GM19025 (cell line): Measurements from ENCODE around the gene CHRNA10.
"Not testable (repeated sequence)": the region's sequence is repeated elsewhere in the genome, so short reads cannot be mapped to it uniquely, and the experiment has no call there.

Experiments
- ATAC-seq: cut with Tn5 transposase; IDR thresholded peaks from one replicate; pipeline ENCODE4 v1.9.1; 2021; ENCODE audit warnings: mild to moderate bottlenecking, low read depth, moderate library complexity; ENCODE audit not compliant: unreplicated experiment

The CHRNA10 gene

GRCh38 chr11:3665336-3666022 is 5.7 kb downstream of the CHRNA10 start:
- ATAC-seq: no peak

DNA sequence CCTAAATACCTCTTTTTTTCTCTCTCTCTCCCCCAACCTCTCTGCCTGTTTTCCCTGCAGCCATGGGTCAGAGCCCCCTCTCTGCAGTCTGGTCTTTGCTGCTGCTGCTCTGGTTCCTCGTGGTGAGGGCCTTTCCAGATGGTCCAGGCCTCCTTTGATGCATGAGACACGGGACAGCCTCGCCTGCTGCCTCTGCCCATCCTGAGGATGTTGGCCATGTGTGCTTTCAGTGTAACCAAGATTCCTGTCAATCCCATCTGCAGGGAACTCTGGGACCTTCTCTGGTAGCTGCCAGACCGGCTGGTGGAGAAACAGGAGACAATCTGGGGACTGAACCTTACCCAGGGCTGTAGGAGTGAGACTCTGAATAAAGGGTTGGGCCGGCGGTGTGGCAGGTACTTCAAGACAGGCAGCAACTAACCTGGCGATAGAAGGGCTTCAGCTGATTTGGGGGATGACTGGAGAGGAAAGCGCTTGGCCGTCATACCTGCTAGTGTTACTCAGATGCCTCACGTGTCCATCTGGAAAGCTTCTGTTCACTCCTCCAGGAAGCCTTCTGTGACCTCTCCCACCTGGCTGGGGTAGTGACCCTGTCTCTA is 7.1 kb downstream of the CHRNA10 start:
- no peak for ATAC-seq

- ATAC-seq: no peak
Measured at GRCh38 chr11:3662856-3663255, 8.3 kb downstream of the CHRNA10 start.

- ATAC-seq: no peak
Measured at GRCh38 chr11:3660960-3661359, 10.2 kb downstream of the CHRNA10 start.

DNA sequence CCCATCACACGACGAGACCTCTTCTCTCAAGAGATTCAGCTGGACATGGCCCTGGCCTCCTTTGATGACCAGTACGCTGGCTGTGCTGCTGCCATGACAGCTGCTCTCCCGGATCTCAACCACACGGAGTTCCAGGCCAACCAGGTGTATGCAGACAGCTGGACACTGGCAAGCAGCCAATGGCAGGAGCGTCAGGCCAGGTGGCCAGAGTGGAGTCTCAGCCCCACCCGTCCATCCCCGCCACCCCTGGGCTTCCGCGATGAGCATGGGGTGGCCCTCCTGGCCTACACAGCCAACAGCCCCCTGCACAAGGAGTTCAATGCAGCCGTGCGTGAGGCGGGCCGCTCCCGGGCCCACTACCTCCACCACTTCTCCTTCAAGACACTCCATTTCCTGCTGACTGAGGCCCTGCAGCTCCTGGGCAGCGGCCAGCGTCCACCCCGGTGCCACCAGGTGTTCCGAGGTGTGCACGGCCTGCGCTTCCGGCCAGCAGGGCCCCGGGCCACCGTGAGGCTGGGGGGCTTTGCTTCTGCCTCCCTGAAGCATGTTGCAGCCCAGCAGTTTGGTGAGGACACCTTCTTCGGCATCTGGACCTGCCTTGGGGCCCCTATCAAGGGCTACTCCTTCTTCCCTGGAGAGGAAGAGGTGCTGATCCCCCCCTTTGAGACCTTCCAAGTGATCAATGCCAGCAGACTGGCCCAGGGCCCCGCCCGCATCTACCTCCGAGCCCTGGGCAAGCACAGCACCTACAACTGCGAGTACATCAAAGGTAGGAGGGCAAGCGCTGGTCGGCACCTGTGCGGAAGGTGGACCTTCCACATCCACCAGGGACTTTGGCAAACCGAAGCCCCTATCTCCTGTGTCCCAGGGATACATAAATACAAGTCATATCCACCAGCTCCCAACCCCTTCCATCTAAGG is 11.3 kb downstream of the CHRNA10 start:
- no peak for ATAC-seq

DNA sequence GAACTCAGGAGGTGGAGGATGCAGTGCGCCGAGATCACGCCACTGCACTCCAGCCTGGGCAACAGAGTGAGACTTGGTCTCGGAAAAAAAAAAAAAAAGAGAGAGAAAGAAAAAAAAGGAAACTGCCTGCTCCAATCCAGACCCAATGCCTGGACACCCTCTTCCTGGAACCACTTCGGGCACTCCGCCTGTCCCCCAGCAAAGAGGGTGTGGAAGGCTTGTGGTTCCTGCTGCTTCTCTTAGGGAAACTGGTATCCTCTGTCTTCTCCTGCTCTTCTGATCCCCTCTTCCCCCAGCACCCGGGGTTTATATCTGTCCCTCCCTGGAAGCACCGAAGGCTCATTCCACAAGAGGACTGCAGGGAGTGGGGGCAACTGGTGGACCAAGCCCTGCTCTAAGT is 12.9 kb downstream of the CHRNA10 start:
- ATAC-seq: no peak

GRCh38 chr11:3657331-3657730 is 13.9 kb downstream of the CHRNA10 start:
- not testable (repeated sequence) for ATAC-seq

DNA sequence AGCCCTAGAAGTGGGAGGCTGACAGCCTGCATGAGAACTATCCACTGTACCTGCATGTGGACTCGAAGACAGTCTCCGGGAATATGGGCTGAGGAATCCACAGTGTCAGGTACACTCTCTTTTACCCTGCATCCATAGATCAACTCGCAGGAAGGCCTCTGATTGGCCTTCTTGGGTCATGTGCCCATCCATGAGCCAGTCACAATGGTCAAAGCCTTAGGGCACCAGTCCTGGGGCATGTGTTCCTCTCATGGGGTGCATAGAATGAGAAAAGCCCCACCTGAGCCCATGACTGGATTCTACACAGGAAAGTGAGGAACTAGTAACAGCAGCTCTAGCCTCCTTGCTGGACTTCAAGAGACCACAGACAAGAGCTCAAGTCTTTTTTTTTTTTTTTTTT is 15.6 kb downstream of the CHRNA10 start:
- no peak for ATAC-seq

GRCh38 chr11:3652514-3652913 is 18.7 kb downstream of the CHRNA10 start:
- ATAC-seq: not testable (repeated sequence)

DNA sequence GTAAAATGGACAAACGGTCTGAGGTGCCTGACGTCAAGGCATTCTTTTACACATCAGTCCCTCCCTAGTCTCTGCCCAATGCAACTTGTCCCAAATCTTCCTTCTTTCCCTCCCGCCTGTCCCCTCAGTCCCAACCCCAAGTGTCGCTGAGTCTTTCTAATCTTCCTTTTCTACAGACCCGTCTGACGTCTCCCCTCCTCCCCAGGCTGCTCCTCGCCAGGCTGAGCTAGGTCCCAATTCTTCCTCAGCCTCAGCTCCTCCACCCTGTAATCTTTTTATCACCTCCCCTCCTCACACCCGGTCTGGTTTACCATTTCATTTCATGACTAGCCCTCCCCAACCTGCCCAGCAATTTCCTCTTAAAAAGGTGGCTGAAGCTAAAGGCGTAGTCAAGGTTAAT is 21.8 kb downstream of the CHRNA10 start:
- not testable (repeated sequence) for ATAC-seq

- not testable (repeated sequence) for ATAC-seq
Measured at GRCh38 chr11:3648843-3649242, 22.3 kb downstream of the CHRNA10 start.

GRCh38 chr11:3645552-3645951 is 25.6 kb downstream of the CHRNA10 start:
- ATAC-seq: no peak

- no peak for ATAC-seq
Measured at GRCh38 chr11:3644817-3645235, 26.4 kb downstream of the CHRNA10 start, which contains the start of gene ART1. Gene ART1 (plus strand): TSS chr11:3645128. CDS start chr11:3659214, 14,086 bp downstream.

GRCh38 chr11:3643102-3643546 is 28.1 kb downstream of the CHRNA10 start:
- ATAC-seq: not testable (repeated sequence)

DNA sequence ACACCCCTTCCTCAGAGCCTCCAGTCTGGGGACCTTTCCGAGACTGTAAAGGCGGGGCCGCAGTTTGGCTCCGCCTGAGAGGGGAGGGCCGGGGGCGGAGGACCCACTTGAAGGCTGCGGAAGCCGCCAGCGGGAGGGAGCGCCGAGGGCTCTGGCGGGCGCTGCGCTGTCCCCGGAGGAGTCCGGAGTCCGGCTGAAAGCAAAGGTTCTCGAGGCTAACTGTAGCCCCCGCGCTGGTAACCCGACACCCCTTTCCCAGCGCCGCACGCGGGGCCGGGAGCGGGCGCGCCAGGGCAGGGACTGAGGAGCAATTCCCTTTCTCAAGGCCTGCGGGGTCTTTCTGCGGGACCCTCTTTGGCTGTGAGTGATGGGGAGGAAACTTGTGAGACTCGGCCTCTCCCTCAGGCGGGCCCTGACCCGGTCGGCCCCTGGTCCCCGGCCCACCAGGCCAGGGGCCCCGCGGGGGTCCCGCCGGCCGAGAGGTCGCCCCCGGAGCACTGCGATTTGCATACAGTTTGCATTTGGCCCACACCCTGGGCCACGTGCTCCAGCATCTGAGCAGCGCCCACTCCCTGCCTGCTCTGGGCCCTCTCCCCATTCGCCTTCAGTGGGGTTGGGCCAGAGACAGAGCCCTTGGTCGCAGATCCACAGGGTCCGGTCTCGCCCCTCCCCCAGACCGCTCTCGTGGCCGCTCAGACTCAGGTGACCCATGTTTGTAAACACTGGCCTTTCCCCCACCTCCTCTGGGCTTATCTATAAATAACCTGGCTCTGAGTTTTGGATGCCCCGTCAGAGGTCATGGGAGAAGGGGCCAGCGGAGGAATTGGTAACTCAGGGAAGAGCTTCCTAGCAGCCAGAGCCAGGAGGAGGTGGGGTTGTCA is 28.9 kb downstream of the CHRNA10 start:
- no peak for ATAC-seq

DNA sequence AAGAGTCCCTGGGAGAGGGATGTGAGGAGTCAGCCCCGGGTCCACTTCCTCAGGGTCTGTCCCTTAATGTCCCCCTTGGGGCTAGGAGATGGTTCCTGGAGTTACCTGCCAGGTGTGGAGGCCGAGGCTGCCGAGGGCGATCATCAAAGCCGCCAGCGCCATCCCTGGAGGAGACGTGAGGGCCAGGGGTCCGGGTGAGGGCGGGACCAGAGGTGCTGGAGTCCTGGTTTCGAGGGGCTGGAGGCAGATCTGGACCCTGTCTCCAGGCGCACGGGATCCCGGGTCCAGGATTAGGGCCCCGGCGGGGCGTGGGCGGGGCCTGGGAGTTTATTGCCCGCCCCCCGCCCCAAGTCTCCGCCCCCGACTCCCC is 29.5 kb downstream of the CHRNA10 start, which contains the start of gene ART5:
Gene ART5 (minus strand): TSS at position 292 of the 370 bp plus-strand sequence. CDS start 130 bp downstream, at position 162.
- ATAC-seq: no peak

DNA sequence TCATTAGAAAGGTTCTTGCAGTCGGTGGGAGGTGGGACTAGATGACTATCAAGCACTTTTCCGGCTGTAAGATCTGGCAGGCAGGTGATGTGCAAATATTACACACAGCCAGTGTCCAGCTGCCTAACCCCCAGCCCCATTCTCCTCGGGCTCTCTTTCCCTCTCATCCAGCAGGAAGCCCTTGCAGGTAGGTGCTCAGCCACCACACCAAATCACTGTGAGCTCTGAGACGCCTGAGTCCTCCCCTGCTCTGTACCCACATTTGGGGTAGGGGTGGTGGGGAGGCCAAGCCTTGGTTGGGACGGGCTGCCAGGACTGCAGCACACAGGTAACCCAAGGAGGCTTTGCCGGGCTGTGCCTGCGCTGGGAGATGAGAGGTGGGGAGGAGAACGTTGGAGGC is 30.0 kb downstream of the CHRNA10 start:
- ATAC-seq: no peak

DNA sequence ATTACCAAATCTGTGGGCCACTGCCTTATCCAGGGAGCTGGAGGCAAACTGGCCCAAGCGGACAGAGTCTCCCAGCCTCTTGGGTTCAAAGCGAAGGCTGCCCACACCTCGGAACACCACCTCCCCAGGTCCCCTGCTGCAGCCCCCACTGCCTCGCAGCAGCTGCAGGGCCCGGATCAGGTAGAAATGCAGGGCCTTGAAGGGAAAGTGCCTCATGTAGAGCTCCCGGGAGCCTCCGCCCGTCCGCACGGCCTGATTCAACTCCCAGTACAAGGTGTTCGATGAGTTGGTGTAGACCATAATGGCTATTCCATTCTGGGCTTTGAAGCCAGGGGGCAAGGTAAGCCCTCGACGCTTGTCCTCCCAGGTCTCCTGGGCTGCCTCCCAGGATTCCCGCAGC is 31.3 kb downstream of the CHRNA10 start:
- ATAC-seq: no peak

DNA sequence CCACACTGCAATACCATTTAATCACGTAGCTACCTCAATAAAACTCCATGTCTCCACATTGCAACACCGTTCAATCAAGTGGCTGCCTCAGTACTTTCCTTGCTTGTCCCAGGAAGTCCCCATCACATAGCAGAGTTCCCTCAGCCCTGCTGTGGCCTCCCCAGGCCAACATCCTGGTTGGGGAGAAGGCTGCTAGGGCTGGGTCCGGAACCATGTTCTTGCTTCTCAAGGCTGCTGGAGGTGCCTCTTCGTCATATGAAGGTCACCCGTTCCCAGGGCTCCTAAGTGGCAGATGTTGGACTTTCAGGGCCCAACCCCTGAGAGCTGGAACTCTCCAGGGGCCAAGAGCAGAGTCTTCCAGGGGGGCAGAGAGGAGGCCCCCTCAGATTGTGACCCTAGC is 32.7 kb downstream of the CHRNA10 start:
- ATAC-seq: no peak

DNA sequence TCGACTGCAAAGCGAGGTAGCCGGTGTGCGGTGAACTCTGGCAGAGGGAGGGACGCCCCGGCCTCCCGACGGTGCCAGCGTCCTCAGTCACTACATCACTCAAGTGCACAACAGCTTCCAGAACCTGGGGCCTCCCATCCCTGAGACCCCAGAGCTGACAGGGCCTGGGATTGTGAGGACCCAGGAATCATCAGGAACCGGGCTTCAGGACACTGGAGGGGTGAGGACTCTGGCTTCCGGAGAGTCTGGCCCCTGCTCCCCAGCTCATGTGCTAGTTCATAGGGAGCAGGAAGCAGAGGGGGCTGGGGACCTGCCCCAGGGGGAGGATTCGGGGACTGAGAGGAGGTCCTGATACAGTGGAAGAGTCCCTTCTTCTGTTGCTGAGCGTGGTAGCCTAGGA is 34.0 kb downstream of the CHRNA10 start:
- ATAC-seq: no peak
